ENCODE data around the gene DUSP22. TPM values are rescaled to one million over a fixed set of nuclear protein-coding genes. Genes with fewer than 3 reads are reported as not detected.

DUSP22 gene
- polyA plus RNA-seq, 3 donors, result 107 to 120 (median 117) TPM

GRCh38 chr6:321158-321438 lies 28.8 kb downstream of the DUSP22 start:
- Histone ChIP-seq H3K9me3 (replicated peaks in 1 of 2; ENCODE audit: control insufficient read depth in 1 of 2, insufficient read depth in 1 of 2, low read length in 2 of 2) (no peaks in the 10 kb centered on the region), H3K4me1 (ENCODE audit: control insufficient read depth in 1 of 2, insufficient read depth in 2 of 2, low read length in 2 of 2) (peaks cover 58 to 69% of the 10 kb centered on the region in 2 donors), H3K4me2 (replicated peaks; ENCODE audit: extremely low read depth, low read length, poor library complexity, severe bottlenecking) (peak overlapping the region; percentile 55), H3K79me2 (ENCODE audit: insufficient read depth, low read length) (peaks cover 62% of the 10 kb centered on the region), H2AFZ (ENCODE audit: insufficient read depth, low read depth, low read length, poor library complexity, severe bottlenecking) (no peak overlapping the region), H3K4me3 (replicated peaks in 1 of 3; ENCODE audit: low read depth in 2 of 3, low read length in 3 of 3) (peak overlapping the region in 1 of 3 experiments; percentile 50), H4K20me1 (ENCODE audit: insufficient read depth, low read length) (peaks cover 18% of the 10 kb centered on the region), H3K36me3 (replicated peaks in 1 of 2; ENCODE audit: control insufficient read depth in 1 of 2, insufficient read depth in 2 of 2, low read length in 2 of 2) (peaks cover 11 to 41% of the 10 kb centered on the region in 2 donors), H3K27ac (ENCODE audit: low read depth in 1 of 2, low read length in 2 of 2) (peak overlapping the region; percentile 0 to 76), H3K9ac (ENCODE audit: insufficient read depth, low read length, poor library complexity, severe bottlenecking) (no peak overlapping the region), H3K27me3 (ENCODE audit: control insufficient read depth in 2 of 2, insufficient read depth in 2 of 2, low read length in 2 of 2) (no peaks in the 10 kb centered on the region)
- no peak for DNase-seq
- Mint-ChIP-seq H3K27ac (no peak overlapping the region), H3K36me3 (peaks cover 26 to 50% of the 10 kb centered on the region in 2 donors), H3K27me3 (ENCODE audit: low read depth in 3 of 3) (peaks cover 0 to 3% (median 0%) of the 10 kb centered on the region in 3 donors), H3K4me1 (peaks cover 21% of the 10 kb centered on the region), H3K9me3 (peaks cover 0 to 3% (median 0%) of the 10 kb centered on the region in 7 donors), H3K4me3 (no peak overlapping the region)
- TF ChIP-seq, protein P1, sequence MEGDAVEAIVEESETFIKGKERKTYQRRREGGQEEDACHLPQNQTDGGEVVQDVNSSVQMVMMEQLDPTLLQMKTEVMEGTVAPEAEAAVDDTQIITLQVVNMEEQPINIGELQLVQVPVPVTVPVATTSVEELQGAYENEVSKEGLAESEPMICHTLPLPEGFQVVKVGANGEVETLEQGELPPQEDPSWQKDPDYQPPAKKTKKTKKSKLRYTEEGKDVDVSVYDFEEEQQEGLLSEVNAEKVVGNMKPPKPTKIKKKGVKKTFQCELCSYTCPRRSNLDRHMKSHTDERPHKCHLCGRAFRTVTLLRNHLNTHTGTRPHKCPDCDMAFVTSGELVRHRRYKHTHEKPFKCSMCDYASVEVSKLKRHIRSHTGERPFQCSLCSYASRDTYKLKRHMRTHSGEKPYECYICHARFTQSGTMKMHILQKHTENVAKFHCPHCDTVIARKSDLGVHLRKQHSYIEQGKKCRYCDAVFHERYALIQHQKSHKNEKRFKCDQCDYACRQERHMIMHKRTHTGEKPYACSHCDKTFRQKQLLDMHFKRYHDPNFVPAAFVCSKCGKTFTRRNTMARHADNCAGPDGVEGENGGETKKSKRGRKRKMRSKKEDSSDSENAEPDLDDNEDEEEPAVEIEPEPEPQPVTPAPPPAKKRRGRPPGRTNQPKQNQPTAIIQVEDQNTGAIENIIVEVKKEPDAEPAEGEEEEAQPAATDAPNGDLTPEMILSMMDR (IDR thresholded peaks at IDR 0.05), result no peak
- intact Hi-C loops (cut with micrococcal nuclease), result no loop called here
- 87% methylated on average over 1 of the region's 1 CpG for WGBS (ENCODE audit: insufficient coverage)

GRCh38 chr6:321536-322258 lies 29.4 kb downstream of the DUSP22 start:
- H3K4me2 ChIP-seq (replicated peaks; ENCODE audit: extremely low read depth, low read length, poor library complexity, severe bottlenecking), result peak overlapping the region; percentile 55
- TF ChIP-seq, protein P1 (IDR thresholded peaks at IDR 0.05), result no peak
- intact Hi-C loops (cut with micrococcal nuclease), result no loop called here
- H3K4me1 Mint-ChIP-seq, result peaks cover 15% of the 10 kb centered on the region
- no CpG with 5 or more reads among the region's 3 CpGs for WGBS (ENCODE audit: insufficient coverage)
- H3K79me2 ChIP-seq (ENCODE audit: insufficient read depth, low read length), result peaks cover 61% of the 10 kb centered on the region
- H2AFZ ChIP-seq (ENCODE audit: insufficient read depth, low read depth, low read length, poor library complexity, severe bottlenecking), result no peak overlapping the region
- peak in 2 of 3 donors; percentile 40 to 46 for DNase-seq
- peaks cover 21% of the 10 kb centered on the region for H4K20me1 ChIP-seq (ENCODE audit: insufficient read depth, low read length)
- H3K9me3 ChIP-seq (replicated peaks in 1 of 2; ENCODE audit: control insufficient read depth in 1 of 2, insufficient read depth in 1 of 2, low read length in 2 of 2), result no peaks in the 10 kb centered on the region
- H3K27ac Mint-ChIP-seq, result no peak overlapping the region
- peak overlapping the region; percentile 5 to 76 for H3K27ac ChIP-seq (ENCODE audit: low read depth in 1 of 2, low read length in 2 of 2)
- peaks cover 55 to 63% of the 10 kb centered on the region in 2 donors for H3K4me1 ChIP-seq (ENCODE audit: control insufficient read depth in 1 of 2, insufficient read depth in 2 of 2, low read length in 2 of 2)
- H3K27me3 ChIP-seq (ENCODE audit: control insufficient read depth in 2 of 2, insufficient read depth in 2 of 2, low read length in 2 of 2), result no peaks in the 10 kb centered on the region
- H3K9me3 Mint-ChIP-seq, result peaks cover 0 to 3% (median 0%) of the 10 kb centered on the region in 7 donors
- H3K9ac ChIP-seq (ENCODE audit: insufficient read depth, low read length, poor library complexity, severe bottlenecking), result no peak overlapping the region
- H3K27me3 Mint-ChIP-seq (ENCODE audit: low read depth in 3 of 3), result peaks cover 0 to 3% (median 0%) of the 10 kb centered on the region in 3 donors
- H3K36me3 Mint-ChIP-seq, result peaks cover 32 to 55% of the 10 kb centered on the region in 2 donors
- H3K36me3 ChIP-seq (replicated peaks in 1 of 2; ENCODE audit: control insufficient read depth in 1 of 2, insufficient read depth in 2 of 2, low read length in 2 of 2), result peaks cover 15 to 47% of the 10 kb centered on the region in 2 donors
- no peak overlapping the region for H3K4me3 Mint-ChIP-seq
- peak overlapping the region in 1 of 3 experiments; percentile 50 for H3K4me3 ChIP-seq (replicated peaks in 1 of 3; ENCODE audit: low read depth in 2 of 3, low read length in 3 of 3)

Measured in CD14-positive monocyte (primary cell).